ENCODE measurements around the gene GRM4.

DNA sequence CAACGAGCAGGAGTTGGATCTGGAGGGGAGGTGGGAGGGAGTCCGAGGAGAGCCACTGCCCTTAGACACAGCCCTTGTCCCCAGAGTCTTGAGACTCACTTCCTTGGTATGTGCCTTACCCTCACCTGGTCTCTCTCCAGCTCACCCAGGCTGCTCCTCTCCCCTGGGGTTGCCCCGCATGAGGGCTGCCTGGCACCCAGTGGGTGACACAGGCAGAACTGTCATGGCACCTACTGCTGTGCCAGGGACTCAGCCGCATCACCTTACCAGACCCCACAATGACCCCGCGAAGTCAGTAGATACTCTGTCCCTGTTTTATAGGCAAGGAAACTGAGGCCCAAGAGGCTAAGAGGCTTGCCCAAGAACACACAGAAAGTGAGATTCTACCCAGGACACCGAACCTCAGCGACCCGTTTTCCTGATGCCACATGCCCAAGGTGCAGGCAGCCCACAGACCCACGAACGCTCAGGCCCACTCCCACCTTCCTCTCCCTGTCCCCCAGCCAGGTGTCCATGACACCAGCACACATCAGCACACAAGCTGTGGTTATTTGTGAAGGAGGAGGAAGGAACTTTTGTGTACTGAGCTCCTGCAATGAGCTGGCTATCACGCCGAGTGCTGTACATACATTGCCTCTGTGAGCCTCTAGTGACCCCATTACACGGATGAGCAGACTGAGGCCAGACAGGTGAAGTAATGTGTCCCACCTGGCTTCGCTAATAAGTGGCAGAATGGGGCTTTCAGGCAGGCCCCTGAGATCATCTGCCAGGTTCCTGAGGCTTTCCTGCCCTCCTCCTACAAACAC is 168.1 kb downstream of the GRM4 start:
- TF ChIP-seq POLR2AphosphoS5 (IDR thresholded peaks at IDR 0.05; ENCODE audit: borderline replicate concordance, low read depth, low read length) (no peak), EZH2 (IDR thresholded peaks at IDR 0.05) (no peak)

Data from SK-N-MC (cell line).